ENCODE data around the gene CLDN20. TPM values are rescaled to one million over a fixed set of nuclear protein-coding genes. Genes with fewer than 3 reads are reported as not detected.

Gene CLDN20
- total RNA-seq, 1 donor from 2014 or later: 2.2 TPM

- DNase-seq (ENCODE audit: low spot score) (no peak), ATAC-seq (no peak)
- intact Hi-C loops (cut with DNase I): no loop called here
Observed at GRCh38 chr6:155240905-155241600, 22.8 kb upstream of the CLDN20 start.

GRCh38 chr6:155241966-155242365, 21.8 kb upstream of the CLDN20 start:
- ATAC-seq (no peak), DNase-seq (ENCODE audit: low spot score) (no peak)
- intact Hi-C loops (cut with DNase I): no loop called here

- DNase-seq (ENCODE audit: low spot score) (no peak), ATAC-seq (no peak)
- intact Hi-C loops (cut with DNase I): no loop called here
Observed at GRCh38 chr6:155244434-155244833, 19.4 kb upstream of the CLDN20 start.

- DNase-seq (ENCODE audit: low spot score) (no peak), ATAC-seq (no peak)
- intact Hi-C loops (cut with DNase I): loop anchor here (5.0 kb wide), 1 partner anchor 63 kb away; no protein-coding TSS in a partner anchor
Observed at GRCh38 chr6:155245193-155245592, 18.6 kb upstream of the CLDN20 start.

- intact Hi-C loops (cut with DNase I): loop anchor here (5.0 kb wide), 1 partner anchor 64 kb away; no protein-coding TSS in a partner anchor
- no peak for DNase-seq (ENCODE audit: low spot score)
- no peak for ATAC-seq
Observed at GRCh38 chr6:155245831-155246230, 18.0 kb upstream of the CLDN20 start.

GRCh38 chr6:155246825-155247224, 17.0 kb upstream of the CLDN20 start:
- DNase-seq (ENCODE audit: low spot score): no peak
- intact Hi-C loops (cut with DNase I): loop anchor here (5.0 kb wide), 1 partner anchor 65 kb away; no protein-coding TSS in a partner anchor
- no peak for ATAC-seq

GRCh38 chr6:155247618-155248007, 16.2 kb upstream of the CLDN20 start:
- intact Hi-C loops (cut with DNase I): loop anchor here (5.0 kb wide), 1 partner anchor 65 kb away; no protein-coding TSS in a partner anchor
- ATAC-seq: peak; percentile 43
- DNase-seq (ENCODE audit: low spot score): no peak

GRCh38 chr6:155248008-155249001, 15.5 kb upstream of the CLDN20 start:
- peak; percentile 75 for DNase-seq (ENCODE audit: low spot score)
- ATAC-seq: peak; percentile 87
- intact Hi-C loops (cut with DNase I): loop anchor here (5.0 kb wide), 1 partner anchor 66 kb away; no protein-coding TSS in a partner anchor

- ATAC-seq: no peak
- DNase-seq (ENCODE audit: low spot score): no peak
- intact Hi-C loops (cut with DNase I): no loop called here
Observed at GRCh38 chr6:155250701-155251381, 13.0 kb upstream of the CLDN20 start.

- DNase-seq (ENCODE audit: low spot score) (no peak), ATAC-seq (peak; percentile 21)
- intact Hi-C loops (cut with DNase I): no loop called here
Observed at GRCh38 chr6:155252581-155252980, 11.2 kb upstream of the CLDN20 start.

GRCh38 chr6:155253337-155253736, 10.5 kb upstream of the CLDN20 start:
- DNase-seq (ENCODE audit: low spot score) (no peak), ATAC-seq (no peak)
- intact Hi-C loops (cut with DNase I): no loop called here

- intact Hi-C loops (cut with DNase I): no loop called here
- no peak for ATAC-seq
- DNase-seq (ENCODE audit: low spot score): no peak
Observed at GRCh38 chr6:155254139-155254538, 9.7 kb upstream of the CLDN20 start.

GRCh38 chr6:155256122-155256795, 7.6 kb upstream of the CLDN20 start:
- ATAC-seq (no peak), DNase-seq (ENCODE audit: low spot score) (no peak)
- intact Hi-C loops (cut with DNase I): no loop called here

GRCh38 chr6:155257796-155258195, 6.0 kb upstream of the CLDN20 start:
- intact Hi-C loops (cut with DNase I): no loop called here
- DNase-seq (ENCODE audit: low spot score) (no peak), ATAC-seq (no peak)

GRCh38 chr6:155259204-155259603, 4.6 kb upstream of the CLDN20 start:
- no peak for DNase-seq (ENCODE audit: low spot score)
- no peak for ATAC-seq
- intact Hi-C loops (cut with DNase I): no loop called here

- no peak for DNase-seq (ENCODE audit: low spot score)
- no peak for ATAC-seq
- intact Hi-C loops (cut with DNase I): no loop called here
Observed at GRCh38 chr6:155259897-155260296, 3.9 kb upstream of the CLDN20 start.

GRCh38 chr6:155260686-155261085, 3.1 kb upstream of the CLDN20 start:
- DNase-seq (ENCODE audit: low spot score) (no peak), ATAC-seq (no peak)
- intact Hi-C loops (cut with DNase I): no loop called here

GRCh38 chr6:155261111-155261900, 2.5 kb upstream of the CLDN20 start:
- ATAC-seq (no peak), DNase-seq (ENCODE audit: low spot score) (no peak)
- intact Hi-C loops (cut with DNase I): no loop called here

All from sciatic nerve (tissue), 2 donors.